Cardiac septum (tissue), 1 donor: Measurements from ENCODE around the gene DNAJB6. TPM values are rescaled to one million over a fixed set of nuclear protein-coding genes. Genes with fewer than 3 reads are reported as not detected.
"Not testable (repeated sequence)": the region's sequence is repeated elsewhere in the genome, so short reads cannot be mapped to it uniquely, and the experiment has no call there.

ENCODE experiments used
- DNase-seq: peaks from one replicate; pipeline ENCODE4 v3.0.0-alpha.2; 2020; ENCODE audit warnings: low spot score
- intact Hi-C: fragments of 100-400 bp; cut with DNase I; formaldehyde crosslinking; loops from one replicate; pipeline ENCODE4 v1.14.0; 2022
- total RNA-seq: library from RNA; stranded (reverse); fragmentation: NEBNext Ultra II Directional; extraction: Animal tissue kit (Norgen Biotek cat#: 25700); gene quantifications from one replicate; pipeline ENCODE4 v1.2.1, GENCODE V29; 2021
- donor health status: DM: no; HTN: no; CAD: no.

The DNAJB6 gene
- total RNA-seq, 1 donor from 2014 or later, result 171 TPM

DNA sequence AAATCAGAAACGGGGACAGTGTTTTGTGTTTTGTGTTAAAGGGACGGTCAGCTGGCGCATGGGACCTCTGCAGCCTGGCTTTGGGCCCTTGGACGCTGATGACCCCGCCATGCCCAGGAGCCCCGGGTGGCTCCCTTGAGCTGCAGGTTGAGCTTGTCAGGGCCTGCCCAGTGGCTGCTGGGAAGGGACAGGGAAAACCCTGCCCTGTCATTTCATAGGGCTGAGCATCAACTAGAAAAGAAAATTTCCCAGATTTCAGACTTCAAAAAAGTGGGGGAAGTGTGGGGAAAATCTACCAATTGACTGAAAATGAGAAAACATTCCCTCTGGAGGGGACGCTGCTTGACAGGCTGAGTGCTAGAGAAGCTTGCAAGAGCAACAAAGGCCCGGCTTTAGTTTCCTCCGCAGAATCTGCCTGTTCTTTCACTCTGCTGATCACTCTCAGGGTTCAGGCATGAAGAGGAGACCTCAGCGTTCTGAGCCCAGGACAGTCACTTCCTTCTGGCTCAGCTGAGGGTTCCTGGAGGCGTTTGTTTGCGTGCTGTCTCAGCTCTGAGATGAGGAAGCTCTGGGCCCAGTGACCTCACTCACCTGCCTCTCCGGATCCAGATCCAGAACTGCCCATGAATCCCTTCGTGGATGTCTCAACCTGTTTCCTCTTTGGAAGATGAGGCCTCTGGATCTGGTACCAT lies 18.6 kb upstream of the DNAJB6 start:
- DNase-seq, result no peak
- intact Hi-C loops, result no loop called here

DNA sequence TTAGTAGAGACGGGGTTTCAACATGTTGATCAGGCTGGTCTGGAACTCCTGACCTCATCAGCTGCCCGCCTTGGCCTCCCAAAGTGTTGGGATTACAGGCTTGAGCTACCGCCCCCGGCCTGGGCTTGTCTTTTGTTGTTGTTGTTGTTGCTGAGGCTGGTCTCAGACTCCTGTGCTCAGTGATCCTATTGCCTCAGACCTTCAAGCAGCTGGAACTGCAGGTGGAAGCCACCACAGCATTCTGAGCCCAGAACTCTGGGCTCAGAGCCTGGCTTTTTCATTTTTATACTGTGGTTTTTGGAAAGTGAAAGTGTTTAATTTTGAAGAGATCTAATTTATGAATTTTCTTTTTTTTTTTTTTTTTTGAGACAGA lies 16.2 kb upstream of the DNAJB6 start:
- no peak for DNase-seq
- intact Hi-C loops, result no loop called here

DNA sequence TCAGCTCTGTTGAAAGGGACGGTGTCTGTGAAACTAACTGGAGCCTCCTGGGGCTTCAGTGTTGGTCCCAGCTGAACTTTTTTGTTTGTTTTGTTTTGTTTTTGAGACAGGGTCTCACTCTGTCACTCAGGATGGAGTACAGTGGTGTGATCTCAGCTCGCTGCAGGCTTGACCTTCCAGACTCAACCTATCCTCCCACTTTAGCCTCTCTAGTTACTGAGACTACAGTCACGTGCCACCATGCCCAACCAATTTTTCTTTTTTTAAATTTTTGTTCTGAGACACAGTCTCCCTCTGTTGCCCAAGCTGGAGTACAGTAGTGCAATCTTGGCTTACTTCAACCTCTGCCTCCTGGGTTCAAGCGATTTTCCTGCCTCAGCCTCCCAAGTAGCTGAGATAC lies 13.4 kb upstream of the DNAJB6 start:
- no peak for DNase-seq
- intact Hi-C loops, result no loop called here

DNA sequence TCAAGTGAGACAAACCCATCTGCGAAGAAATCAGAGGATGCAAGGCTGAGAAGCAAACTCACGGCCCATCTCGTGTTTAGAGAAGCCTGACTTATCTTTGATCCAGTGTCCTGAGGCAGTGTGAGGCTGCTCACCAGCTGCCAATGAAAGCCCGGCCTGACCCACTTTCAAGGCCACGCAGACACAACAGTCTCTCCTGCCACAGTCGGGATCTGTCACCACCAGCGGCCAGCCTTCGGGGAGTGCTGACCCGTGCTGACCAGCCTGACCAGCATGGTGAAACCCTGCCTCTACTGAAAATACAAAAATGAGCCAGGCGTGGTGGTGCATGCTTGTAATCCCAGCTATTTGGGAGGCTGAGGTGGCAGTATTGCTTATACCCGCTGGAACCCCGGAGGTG lies 7.4 kb upstream of the DNAJB6 start:
- no peak for DNase-seq
- intact Hi-C loops, result no loop called here

DNA sequence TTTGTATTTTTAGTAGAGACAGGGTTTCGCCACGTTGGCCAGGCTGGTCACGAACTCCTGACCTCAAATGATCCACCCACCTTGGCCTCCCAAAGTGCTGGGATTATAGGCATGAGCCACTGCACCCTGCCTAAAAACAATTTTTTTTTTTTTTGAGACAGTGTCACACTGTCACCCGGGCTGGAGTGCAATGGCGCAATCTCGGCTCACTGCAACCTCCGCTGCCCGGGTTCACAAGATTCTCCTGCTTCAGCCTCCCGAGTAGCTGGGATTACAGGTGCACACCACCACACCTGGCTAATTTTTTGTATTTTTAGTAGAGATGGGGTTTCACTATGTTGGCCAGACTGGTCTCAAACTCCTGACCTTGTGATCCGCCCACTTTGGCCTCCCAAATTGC lies 6.2 kb upstream of the DNAJB6 start:
- intact Hi-C loops, DNase-seq: not testable (repeated sequence)

DNA sequence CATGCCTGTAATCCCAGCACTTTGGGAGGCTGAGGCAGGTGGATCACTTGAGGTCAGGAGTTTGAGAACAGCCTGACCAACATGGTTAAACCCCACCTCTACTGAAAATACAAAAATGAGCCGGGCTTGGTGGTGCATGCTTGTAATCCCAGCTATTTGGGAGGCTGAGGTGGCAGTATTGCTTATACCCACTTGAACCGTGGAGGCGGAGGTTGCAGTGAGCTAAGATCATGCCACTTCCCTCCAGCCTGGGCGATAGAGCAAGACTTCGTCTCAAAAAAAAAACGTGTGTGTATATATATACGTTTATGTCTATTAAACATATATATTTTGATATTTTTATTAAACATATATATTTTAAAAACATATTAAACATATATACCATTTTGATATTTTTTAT lies 5.8 kb upstream of the DNAJB6 start:
- intact Hi-C loops, DNase-seq: not testable (repeated sequence)

DNA sequence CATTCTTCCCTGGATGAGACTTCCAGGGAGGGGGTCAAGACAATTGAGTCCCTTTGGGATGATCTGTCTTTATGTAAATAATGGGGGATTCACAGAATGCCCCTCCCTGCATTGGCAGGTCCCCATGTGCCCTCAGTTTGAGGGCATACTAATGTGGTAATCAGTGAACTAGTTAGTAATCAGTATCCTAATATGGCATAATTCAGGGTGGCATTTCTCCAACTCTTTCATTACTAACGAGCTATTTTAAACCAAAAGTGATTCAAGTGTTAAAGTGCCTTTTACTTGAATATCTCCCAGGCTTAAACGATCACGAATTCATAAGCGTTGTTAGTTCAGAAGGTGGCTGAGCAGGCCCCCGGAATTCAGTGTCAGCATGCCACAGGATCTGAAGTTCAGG lies 1.6 kb upstream of the DNAJB6 start:
- DNase-seq, result no peak
- intact Hi-C loops, result loop anchor here (5.0 kb wide), 1 partner anchor 58 kb away; no protein-coding TSS in a partner anchor

DNA sequence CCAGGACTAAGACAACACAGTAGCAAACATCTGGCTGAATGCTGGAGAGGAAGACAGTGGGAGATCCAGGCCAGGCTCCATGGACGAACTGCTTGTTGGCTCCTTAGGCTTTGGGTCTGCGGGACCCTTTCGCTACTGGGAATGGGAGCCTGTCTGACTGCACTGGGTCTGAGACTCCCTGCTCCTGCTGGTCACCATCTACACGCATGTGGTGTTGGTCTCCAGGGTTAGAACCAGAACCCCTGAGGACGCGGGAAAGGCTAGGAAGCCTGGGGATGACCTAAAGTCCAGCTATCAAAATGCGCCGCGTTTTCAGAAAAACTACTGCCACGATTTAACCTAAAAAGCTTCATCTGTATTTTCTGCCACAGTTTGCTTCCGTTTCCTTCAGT lies 817 bp upstream of the DNAJB6 start:
- intact Hi-C loops, result loop anchor here (5.0 kb wide), 1 partner anchor 59 kb away; no protein-coding TSS in a partner anchor
- DNase-seq, result no peak

DNA sequence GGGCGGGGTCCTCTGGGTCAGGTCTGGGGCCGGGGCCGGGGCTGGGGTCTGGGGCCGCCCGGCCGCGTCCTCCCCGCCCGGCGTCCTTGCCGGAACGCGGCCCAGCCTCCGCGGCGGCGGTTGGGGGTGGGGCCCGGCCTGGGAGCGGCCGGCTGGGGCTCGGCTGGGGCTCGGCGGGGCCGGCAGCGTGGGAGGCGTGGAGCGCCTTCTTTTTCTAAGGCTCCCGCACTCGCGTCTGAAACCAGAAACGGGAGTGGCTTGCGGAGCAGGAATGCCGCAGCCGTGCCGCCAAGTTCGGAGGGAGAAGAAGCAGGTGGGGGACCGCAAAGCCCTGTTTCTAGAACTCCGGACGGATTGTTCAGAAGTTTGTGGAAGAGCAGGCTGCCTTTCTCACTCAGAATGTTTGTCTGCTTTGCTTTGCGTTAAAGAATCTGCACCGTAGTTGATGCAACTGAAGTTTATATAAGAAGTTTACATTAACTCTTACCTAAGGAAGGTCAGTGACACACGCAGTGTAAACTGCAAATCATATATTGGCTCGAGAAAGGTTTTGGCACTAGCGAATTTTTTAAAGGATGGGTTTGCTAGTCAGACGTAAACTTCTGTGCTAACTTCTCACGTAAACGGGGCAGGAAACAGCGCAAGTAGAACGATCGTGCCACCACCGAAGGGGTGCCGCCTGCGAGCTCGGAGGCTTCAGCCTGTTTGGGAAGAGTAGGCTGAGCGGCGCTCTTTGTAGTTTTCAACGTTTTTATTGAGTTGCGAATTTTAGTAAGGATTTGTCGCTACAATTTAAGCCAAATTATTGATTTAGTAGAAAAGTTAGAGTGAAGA lies 729 bp downstream of the DNAJB6 start:
- intact Hi-C loops, result loop anchor here (5.0 kb wide), 1 partner anchor 60 kb away; no protein-coding TSS in a partner anchor

DNA sequence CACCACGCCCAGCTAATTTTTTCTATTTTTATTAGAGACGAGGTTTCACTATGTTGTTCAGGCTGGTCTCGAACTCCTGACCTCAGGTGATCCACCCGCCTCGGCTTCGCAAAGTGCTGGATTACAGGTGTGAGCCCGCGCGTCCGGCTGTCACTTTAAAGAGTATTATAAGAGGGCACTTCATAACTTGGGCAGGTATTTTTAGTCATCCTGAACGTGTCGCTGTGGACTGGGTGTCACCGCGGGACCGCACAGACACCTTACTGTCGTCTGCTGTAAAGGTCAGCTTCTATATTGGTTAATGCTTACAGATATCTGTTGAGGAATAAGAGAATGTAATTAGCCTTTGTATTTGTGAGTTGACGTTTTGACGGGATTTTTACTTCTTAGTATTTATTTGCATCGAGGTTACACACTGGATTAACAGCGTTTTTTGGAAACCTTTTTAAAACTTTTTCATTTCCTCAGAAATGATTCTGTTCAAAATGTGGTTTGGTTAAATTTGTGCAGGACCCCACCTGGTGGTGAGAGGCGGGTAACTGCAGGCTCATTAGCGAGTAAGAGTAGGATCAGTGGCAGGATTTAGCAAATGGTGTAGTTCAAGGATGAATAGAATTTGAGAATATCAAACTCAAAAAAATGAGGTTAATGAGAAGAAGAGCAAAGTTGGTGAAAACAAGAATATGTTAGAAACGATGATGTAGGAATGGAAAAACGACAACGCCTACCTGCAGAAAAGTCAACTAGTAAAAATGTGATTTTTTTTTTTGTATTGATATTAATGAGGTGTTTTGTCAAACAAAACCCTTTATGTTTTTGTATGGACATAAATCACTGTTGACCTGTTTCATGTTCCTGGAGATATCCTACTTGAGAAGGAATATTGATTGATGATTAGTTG lies 3.2 kb downstream of the DNAJB6 start:
- intact Hi-C loops, result loop anchor here (2.0 to 5.0 kb wide), 2 partner anchors 49 to 63 kb away; no protein-coding TSS in a partner anchor
- no peak for DNase-seq

More for the DNA sequence above, 729 bp downstream of the DNAJB6 start:
- DNase-seq, result no peak

DNA sequence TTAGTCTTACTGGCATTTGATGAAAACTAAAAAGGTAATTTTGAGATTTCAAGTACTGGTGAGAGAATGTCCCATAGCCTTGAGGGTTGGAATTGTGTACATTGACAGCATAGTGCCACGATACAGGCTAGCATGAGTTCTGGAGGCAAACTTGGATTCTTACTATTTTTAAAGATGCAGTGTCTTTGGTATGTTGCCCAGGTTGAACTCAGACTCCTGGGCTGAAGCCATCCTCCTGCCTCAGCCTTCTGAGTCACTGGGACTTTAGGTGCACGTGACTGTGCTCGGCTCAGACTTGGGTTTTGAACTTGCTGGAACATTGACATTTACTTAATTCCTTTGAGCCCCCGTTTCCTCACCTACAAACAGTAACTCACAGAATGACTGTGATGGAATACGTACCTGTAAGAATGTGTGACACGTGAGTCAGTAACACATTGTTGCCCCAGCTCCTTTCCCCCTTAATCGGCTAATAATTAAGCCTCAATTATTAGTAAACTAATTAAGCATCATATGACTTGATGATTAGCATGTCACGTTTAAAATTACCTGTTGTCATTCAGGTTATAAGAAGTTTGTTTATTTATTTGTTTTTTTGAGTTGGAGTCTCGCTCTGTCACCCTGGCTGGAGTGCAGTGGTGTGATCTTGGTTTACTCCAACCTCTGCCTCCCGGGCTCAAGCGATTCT lies 10.6 kb downstream of the DNAJB6 start:
- intact Hi-C loops, result no loop called here
- DNase-seq, result no peak

DNA sequence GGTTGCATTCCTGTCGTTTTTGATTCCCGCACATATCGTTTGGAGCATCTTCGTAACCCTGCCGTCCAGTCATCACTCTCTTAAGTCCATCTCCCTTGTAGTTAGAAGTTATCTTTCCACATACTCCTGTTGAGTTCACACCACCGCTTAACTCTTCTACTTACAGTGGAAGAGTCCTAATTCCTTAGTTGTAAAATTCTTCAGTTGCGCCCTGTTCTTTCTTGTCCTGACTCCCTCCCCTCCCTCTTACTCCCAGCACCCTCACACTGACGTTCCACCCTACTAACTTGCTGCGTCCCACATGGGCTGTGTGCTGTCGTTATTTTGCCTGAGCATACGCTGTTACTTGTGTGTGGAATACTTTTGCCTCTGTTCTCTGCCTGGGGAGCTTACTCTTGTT lies 11.7 kb downstream of the DNAJB6 start:
- DNase-seq, result no peak
- intact Hi-C loops, result no loop called here

DNA sequence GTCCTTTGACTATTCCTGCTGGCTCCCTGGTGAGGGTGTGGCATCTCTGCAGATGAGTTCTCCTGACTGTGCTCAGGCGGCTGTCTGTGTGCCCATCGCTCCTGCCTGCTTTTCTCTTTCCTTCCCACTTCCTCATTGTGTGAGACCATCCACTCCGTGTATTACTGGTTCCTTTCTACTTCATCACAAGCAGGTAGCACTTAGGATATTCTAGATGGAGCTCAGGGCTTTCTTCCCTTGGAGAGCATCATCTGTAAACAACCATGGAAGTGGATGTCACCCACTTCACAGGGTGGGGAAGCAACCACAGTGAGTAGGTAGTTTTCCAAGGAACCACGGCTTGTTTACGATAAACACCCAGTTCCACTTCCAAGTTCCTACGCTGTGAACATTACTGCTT lies 15.7 kb downstream of the DNAJB6 start:
- no peak for DNase-seq
- intact Hi-C loops, result no loop called here

DNA sequence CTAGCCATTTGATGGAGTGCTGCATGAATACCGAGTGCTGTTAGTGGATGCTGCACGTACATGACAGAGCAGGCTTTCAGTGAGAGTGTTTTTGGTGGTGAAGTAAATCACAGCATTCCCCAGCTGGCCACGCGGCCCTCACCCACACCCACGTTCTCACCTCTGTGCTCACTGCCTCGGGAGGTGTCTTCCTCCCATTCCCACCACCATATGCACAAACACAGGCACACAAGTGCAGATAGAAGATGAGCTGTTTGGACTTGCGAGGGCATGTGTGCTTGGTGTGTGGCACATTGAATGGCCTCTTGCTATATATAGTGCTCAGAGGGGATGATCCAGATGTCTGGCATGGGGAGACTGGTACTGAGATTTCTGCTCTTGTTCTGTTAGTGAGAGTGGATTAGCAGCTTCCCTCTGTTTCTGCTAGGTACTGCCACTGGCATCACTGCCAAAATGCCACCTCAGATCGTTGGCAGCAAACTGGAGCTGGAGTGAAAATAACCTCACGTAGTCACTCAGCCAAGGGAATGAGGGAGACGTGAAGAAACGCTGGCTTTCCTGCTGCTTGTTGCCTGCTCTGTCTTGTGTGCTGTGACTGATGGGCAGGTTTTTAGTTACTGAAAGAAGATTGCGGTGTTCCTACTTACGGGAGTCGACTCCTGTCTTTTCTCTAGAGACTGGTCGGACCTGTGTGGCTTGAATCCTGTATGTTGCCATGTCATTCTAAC lies 19.1 kb downstream of the DNAJB6 start:
- intact Hi-C loops, result loop anchor here (5.0 kb wide), 1 partner anchor 36 kb away; no protein-coding TSS in a partner anchor
- DNase-seq, result peak; percentile 78

DNA sequence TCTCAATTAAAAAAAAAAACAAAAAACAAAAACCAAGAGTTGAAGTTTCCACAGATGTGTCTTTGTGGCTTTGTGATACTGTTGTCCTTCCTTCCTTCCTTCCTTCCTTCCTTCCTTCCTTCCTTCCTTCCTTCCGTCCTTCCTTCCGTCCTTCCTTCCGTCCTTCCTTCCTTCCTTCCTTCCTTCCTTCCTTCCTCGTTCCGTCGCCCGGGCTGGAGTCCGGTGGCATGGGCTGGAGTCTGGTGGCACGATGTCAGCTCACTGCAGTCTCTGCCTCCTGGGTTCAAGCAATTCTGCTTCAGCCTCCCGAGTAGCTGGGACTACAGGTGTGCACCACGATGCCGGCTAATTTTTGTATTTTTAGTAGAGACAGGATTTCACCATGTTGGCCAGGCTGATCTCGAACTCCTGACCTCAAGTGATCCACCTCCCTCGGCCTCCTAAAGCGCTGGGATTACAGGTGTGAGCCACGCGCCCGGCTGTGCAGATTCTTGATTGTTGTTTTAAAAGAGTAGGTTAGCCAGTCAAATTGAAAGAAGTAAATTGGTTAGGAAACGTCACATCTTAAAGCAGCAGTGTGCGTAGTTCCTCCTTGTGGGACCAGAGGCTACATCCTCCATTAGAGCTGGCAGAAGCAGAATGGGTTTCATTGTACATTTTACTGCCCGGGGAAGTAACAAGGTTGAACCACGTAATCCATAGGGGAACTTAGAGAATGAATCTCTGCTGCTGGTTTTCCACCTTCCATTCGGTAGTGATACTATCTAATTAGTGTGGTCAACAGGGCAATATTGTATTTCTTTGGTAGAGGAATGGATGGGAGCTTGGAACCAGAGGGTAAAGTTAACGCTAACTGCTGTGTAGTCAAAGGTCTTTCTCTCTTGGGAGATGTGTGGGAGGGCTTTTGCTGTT lies 20.6 kb downstream of the DNAJB6 start:
- intact Hi-C loops, result loop anchor here (5.0 kb wide), 1 partner anchor 35 kb away; no protein-coding TSS in a partner anchor
- no peak for DNase-seq

DNA sequence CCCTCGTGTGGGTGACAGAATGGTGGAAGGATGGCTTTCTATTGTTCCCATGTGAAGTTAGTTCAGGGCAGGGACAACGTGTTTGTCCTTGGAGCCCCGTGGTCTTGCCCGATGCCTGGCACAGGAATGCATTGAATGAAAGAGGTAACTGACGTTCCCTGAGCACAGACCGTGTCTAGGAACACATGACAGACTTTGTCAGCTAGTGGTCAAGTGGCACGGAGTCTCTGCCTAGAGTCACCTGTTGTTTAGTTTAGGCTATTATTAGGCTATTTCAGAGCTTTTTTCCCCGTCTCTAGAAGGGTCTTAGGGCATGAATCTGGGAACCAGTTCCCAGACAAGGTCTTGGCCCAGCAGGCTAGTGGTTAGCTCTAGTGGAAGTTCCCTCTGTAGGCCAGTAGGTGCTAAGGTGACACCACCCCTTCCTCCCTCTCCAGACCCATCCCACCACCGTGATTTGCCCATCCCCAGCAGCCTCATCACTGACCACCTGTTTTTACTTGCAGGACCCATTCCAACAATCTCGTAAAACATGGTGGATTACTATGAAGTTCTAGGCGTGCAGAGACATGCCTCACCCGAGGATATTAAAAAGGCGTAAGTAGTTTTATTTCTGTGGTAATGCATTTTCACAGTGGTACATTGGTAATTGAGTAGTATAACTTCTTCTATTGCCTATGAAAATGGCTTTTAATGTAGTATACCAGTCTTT lies 21.4 kb downstream of the DNAJB6 start:
- intact Hi-C loops, result loop anchor here (5.0 kb wide), 1 partner anchor 34 kb away; no protein-coding TSS in a partner anchor
- peak; percentile 27 for DNase-seq

DNA sequence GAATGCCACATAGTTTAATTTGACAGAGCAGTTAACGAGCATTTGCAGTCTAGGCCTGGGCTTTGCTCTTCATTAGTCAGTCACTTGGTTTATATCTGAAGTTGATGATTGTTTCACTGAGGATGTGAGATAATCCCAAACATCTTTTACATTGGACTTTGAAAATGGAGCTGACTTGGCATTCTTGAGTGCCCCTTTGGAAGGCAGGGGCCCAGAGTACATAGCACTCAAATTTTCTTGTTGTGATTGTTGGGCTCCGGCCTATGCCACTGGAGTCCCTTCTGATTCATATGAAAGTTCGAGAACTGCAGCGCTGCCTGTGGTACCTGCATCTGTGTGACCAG lies 21.9 kb downstream of the DNAJB6 start:
- peak; percentile 12 for DNase-seq
- intact Hi-C loops, result loop anchor here (5.0 kb wide), 1 partner anchor 34 kb away; no protein-coding TSS in a partner anchor
